Transverse colon (tissue), 4 donors: ENCODE results near the gene TERF2IP. TPM values are rescaled to one million over a fixed set of nuclear protein-coding genes. Genes with fewer than 3 reads are reported as not detected.

Experiments
- DNase-seq: peaks from one replicate; pipeline ENCODE4 v3.0.0-alpha.2; 2019
- H3K27ac ChIP-seq, 4 donors: fragments of 200-600 bp; sonication (generic); 2 replicates each; pipeline ENCODE4 v1.5.1; 2016 to 2018; ENCODE audit warnings: inconsistent platforms in 4 of 4
- H3K27me3 ChIP-seq: fragments of 200-600 bp; sonication (generic); 2 replicates; pipeline ENCODE4 v1.5.1; 2017; ENCODE audit warnings: inconsistent platforms
- H3K36me3 ChIP-seq, 4 donors: fragments of 200-600 bp; sonication (generic); 2 replicates each; pipeline ENCODE4 v1.5.1; 2017 to 2019; ENCODE audit warnings: inconsistent platforms in 4 of 4
- H3K4me1 ChIP-seq, 4 donors: fragments of 200-600 bp; sonication (generic); 2 replicates each; pipeline ENCODE4 v1.5.1; 2017 to 2020; ENCODE audit warnings: inconsistent platforms in 4 of 4
- H3K4me3 ChIP-seq, 4 donors: fragments of 200-600 bp; sonication (generic); 1 replicate in 1 of 4; 2 replicates in 3 of 4; pipeline versions ENCODE4 v1.5.1 to v1.6.1; 2017 to 2019; ENCODE audit warnings: inconsistent platforms in 4 of 4
- H3K9me3 ChIP-seq, 2 donors: fragments of 200-600 bp; sonication (generic); 2 replicates each; pipeline ENCODE4 v1.5.1; 2017 to 2019; ENCODE audit warnings: inconsistent platforms in 2 of 2
- EP300 ChIP-seq: sonication (generic); formaldehyde crosslinking; IDR thresholded peaks from one replicate; pipeline ENCODE4 v1.6.1; 2017; ENCODE audit warnings: antibody characterized with exemption, low read depth
- POLR2A ChIP-seq: fragments of 450-650 bp; IDR thresholded peaks from one replicate; pipeline ENCODE4 v1.6.1; 2016; ENCODE audit warnings: antibody characterized with exemption, mild to moderate bottlenecking, moderate library complexity
- POLR2AphosphoS5 ChIP-seq, 3 donors: sonication (generic); formaldehyde crosslinking; IDR thresholded peaks; one replicate each; pipeline ENCODE4 v1.6.1; 2016; ENCODE audit warnings: antibody characterized with exemption in 3 of 3
- WGBS, 2 donors: methylation state at CpG; one replicate each; pipeline ENCODE4 v1.1.5; 2018; ENCODE audit warnings: low coverage in 1 of 2; 5-methylcytosine and 5-hydroxymethylcytosine counted together
- in situ Hi-C, 4 donors: fragments of 200-750 bp; cut with MboI; loops; one replicate each; pipeline versions ENCODE4 v1.15.0 to v1.15.1; 2017; ENCODE audit warnings: low sequenced_read_pairs in 3 of 4, low pct_ligation_motif_present in 1 of 4, low pct_unique_long_range_greater_than_20kb in 1 of 4
- intact Hi-C: fragments of 100-400 bp; cut with DNase I; formaldehyde crosslinking; loops from one replicate; pipeline ENCODE4 v1.15.1; 2023; ENCODE audit warnings: low total_unique reads
- total RNA-seq, 4 donors: library from RNA; depleted of rRNA; stranded (reverse); fragments of >200 nt; gene quantifications; one replicate each; pipeline ENCODE4 v1.1.0, GENCODE V29; 2016
- TF ChIP-seq, protein P1 (sequence below), 5 experiments: fragments of 200-600 bp in 3 of 5; fragments of 450-650 bp in 2 of 5; sonication (generic) in 3 of 5; IDR thresholded peaks; 1 replicate in 2 of 5; 2 replicates in 3 of 5; pipeline ENCODE4 v1.5.1; 2016 to 2017; ENCODE audit warnings: antibody characterized with exemption in 5 of 5, inconsistent platforms in 3 of 5, mild to moderate bottlenecking in 2 of 5, moderate library complexity in 1 of 5

The TERF2IP gene
- total RNA-seq, 4 donors from 2014 or later, result 20.9 to 50.0 (median 36.3) TPM

DNA sequence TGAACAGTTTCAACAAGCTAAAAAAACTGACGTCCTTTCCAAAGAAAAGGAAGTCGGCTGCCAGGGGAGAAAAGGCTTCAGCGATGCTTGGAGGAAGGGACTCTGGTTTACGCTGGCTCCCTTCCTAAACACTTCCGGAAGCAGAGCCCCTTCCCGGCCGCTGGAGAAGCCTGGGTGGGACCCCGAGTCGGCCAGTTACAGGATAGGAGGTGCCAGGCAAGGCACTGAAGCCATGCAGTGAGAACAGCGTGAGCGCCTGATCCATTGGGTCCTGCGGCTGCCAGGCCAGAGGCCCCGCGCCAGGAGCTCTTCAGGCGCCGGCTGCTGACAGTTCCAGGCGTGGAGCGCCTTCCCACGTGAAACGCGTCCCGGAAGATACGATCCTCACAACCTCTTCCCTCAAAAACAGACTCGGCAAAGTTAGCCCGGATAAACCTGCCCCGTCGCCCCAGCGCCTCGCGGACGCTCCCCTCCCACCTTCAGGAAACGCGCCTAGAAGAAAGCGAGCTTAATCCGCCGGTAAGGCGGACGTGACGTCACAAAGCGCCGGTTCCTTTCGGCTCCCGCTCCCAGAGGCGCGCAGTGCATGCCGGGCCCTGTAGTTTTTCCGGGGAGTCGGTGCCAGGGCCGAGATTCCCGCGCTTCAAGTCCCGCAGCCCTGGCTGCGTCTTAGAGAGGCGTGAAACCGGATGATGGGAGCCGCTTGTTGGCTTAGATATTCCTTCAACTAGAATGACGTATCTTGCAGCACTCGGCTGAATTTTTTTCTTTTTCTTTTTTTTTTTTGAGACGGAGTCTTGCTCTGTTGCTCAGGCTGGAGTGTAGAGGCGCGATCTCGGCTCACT lies 24.6 kb upstream of the TERF2IP start, which contains the start of gene ADAT1:
ADAT1 (minus strand) TSS at position 521 of the 845 bp plus-strand sequence. CDS start 2,482 bp downstream, outside the sequence.
- Histone ChIP-seq H3K36me3 (peaks cover 0 to 10% (median under 1%) of the 10 kb centered on the region in 4 donors), H3K27me3 (no peaks in the 10 kb centered on the region), H3K9me3 (no peaks in the 10 kb centered on the region), H3K4me3 (peak within 1 kb of the TSS; percentile 51 to 72 (median 62)), H3K4me1 (peaks cover 11 to 26% (median 16%) of the 10 kb centered on the region in 4 donors), H3K27ac (peak within 1 kb of the TSS; percentile 92 to 97 (median 94))
- intact Hi-C loops (loop anchor here (2.0 kb wide), 1 partner anchor 56 kb away; the partner anchor contains the start of gene GABARAPL2), in situ Hi-C loops (no loop called here)
- peak; percentile 99 for DNase-seq
- no peak for TF ChIP-seq EP300
- TF ChIP-seq POLR2A, result peak; percentile 85
- TF ChIP-seq, protein P1, sequence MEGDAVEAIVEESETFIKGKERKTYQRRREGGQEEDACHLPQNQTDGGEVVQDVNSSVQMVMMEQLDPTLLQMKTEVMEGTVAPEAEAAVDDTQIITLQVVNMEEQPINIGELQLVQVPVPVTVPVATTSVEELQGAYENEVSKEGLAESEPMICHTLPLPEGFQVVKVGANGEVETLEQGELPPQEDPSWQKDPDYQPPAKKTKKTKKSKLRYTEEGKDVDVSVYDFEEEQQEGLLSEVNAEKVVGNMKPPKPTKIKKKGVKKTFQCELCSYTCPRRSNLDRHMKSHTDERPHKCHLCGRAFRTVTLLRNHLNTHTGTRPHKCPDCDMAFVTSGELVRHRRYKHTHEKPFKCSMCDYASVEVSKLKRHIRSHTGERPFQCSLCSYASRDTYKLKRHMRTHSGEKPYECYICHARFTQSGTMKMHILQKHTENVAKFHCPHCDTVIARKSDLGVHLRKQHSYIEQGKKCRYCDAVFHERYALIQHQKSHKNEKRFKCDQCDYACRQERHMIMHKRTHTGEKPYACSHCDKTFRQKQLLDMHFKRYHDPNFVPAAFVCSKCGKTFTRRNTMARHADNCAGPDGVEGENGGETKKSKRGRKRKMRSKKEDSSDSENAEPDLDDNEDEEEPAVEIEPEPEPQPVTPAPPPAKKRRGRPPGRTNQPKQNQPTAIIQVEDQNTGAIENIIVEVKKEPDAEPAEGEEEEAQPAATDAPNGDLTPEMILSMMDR (IDR thresholded peaks at IDR 0.05), result no peak
- TF ChIP-seq POLR2AphosphoS5 (IDR thresholded peaks at IDR 0.05), result peak; percentile 92 to 97 (median 93)
- 0 to 1% methylated on average over 11 to 61 of the region's 62 CpGs for WGBS, 2 donors

- no peak overlapping the region for H3K4me3 ChIP-seq
- in situ Hi-C loops, result loop anchor here in 2 of 4 donors (25.0 kb wide), 2 partner anchors 163 to 1562 kb away; partner anchors contain the start of genes TMEM170A (in 2 of the 2), MON1B (in 1 of the 2) and SYCE1L (in 1 of the 2)
These were observed 22.6 kb upstream of the TERF2IP start for GRCh38 chr16:75624921-75625334.

GRCh38 chr16:75626806-75627205 lies 20.8 kb upstream of the TERF2IP start:
- H3K27ac ChIP-seq, result no peak overlapping the region
- 83 to 91% methylated on average over 3 to 4 of the region's 4 CpGs for WGBS, 2 donors
- no peak overlapping the region for H3K4me3 ChIP-seq
- DNase-seq, result no peak
- peaks cover 5 to 14% (median 10%) of the 10 kb centered on the region in 4 donors for H3K4me1 ChIP-seq
- intact Hi-C loops (no loop called here), in situ Hi-C loops (loop anchor here in 2 of 4 donors (25.0 kb wide), 2 partner anchors 165 to 1560 kb away; partner anchors contain the start of genes TMEM170A (in 2 of the 2), MON1B (in 1 of the 2) and SYCE1L (in 1 of the 2))
- TF ChIP-seq, protein P1 (IDR thresholded peaks at IDR 0.05), result no peak
- no peak for TF ChIP-seq POLR2A
- no peak for TF ChIP-seq POLR2AphosphoS5 (IDR thresholded peaks at IDR 0.05)
- no peak for TF ChIP-seq EP300
- no peaks in the 10 kb centered on the region for H3K27me3 ChIP-seq
- no peaks in the 10 kb centered on the region for H3K9me3 ChIP-seq
- H3K36me3 ChIP-seq, result peaks cover 0 to 47% (median 18%) of the 10 kb centered on the region in 4 donors

More at GRCh38 chr16:75624921-75625334, 22.6 kb upstream of the TERF2IP start:
- H3K4me1 ChIP-seq, result peaks cover 11 to 26% (median 16%) of the 10 kb centered on the region in 4 donors
- H3K27me3 ChIP-seq, result no peaks in the 10 kb centered on the region
- no peaks in the 10 kb centered on the region for H3K9me3 ChIP-seq
- intact Hi-C loops, result no loop called here
- TF ChIP-seq POLR2AphosphoS5 (IDR thresholded peaks at IDR 0.05), result no peak
- TF ChIP-seq, protein P1 (IDR thresholded peaks at IDR 0.05), result no peak
- TF ChIP-seq EP300, result no peak
- no peak for TF ChIP-seq POLR2A
- 81% methylated on average over 4 of the region's 4 CpGs for WGBS, 2 donors
- H3K27ac ChIP-seq, result no peak overlapping the region
- DNase-seq, result no peak
- H3K36me3 ChIP-seq, result peaks cover 0 to 30% (median 9%) of the 10 kb centered on the region in 4 donors

DNA sequence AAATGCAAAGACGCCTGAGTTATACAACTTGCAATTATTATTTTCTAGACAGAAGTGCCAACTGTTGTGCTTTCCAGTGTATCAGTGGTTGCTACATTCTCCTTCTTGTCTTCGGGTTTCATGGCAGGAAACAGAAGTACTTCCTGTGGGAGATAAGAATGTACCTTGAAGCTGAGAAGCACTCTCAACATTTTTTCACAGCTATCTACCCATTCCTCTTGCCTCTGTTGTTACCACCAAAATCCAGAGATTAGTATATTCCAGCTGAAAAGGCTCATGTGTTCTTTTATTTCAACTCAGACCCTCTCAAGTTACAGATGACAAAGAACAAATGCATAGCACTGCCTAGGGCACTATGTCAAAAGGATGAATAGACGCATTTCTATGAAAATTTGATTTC lies 19.7 kb upstream of the TERF2IP start:
- H3K4me1 ChIP-seq, result peaks cover 0 to 4% (median 2%) of the 10 kb centered on the region in 4 donors
- in situ Hi-C loops (loop anchor here in 2 of 4 donors (25.0 kb wide), 2 partner anchors 166 to 1559 kb away; partner anchors contain the start of genes TMEM170A (in 2 of the 2), MON1B (in 1 of the 2) and SYCE1L (in 1 of the 2)), intact Hi-C loops (no loop called here)
- peaks cover 0 to 51% (median 22%) of the 10 kb centered on the region in 4 donors for H3K36me3 ChIP-seq
- H3K4me3 ChIP-seq, result no peak overlapping the region
- no peak for DNase-seq
- no peaks in the 10 kb centered on the region for H3K27me3 ChIP-seq
- 44 to 58% methylated on average over 1 to 3 of the region's 3 CpGs for WGBS, 2 donors
- no peaks in the 10 kb centered on the region for H3K9me3 ChIP-seq
- TF ChIP-seq EP300 (no peak), POLR2AphosphoS5 (IDR thresholded peaks at IDR 0.05) (no peak), POLR2A (no peak)
- TF ChIP-seq, protein P1 (IDR thresholded peaks at IDR 0.05), result no peak
- no peak overlapping the region for H3K27ac ChIP-seq
